GM21717 (cell line): ENCODE measurements around the gene KLHL21.
A peak's percentile ranks its signal among the peaks of the same experiment; 100 is the strongest.

ENCODE experiments used
- ATAC-seq: cut with Tn5 transposase; IDR thresholded peaks from one replicate; pipeline ENCODE4 v1.9.1; 2021; ENCODE audit warnings: mild to moderate bottlenecking, moderate library complexity; ENCODE audit not compliant: unreplicated experiment

KLHL21 gene

GRCh38 chr1:6625584-6626149, 23.0 kb upstream of the KLHL21 start:
- peak; percentile 17 for ATAC-seq

- ATAC-seq = peak; percentile 72
These were observed 22.3 kb upstream of the KLHL21 start, which contains the start of gene THAP3 for GRCh38 chr1:6624710-6625583. Gene THAP3, plus strand, starts transcription at chr1:6624868. Its CDS starts 351 bp downstream, at chr1:6625219.

- ATAC-seq = no peak
These were observed 20.7 kb upstream of the KLHL21 start for GRCh38 chr1:6623269-6623965.

GRCh38 chr1:6622396-6623152, 19.9 kb upstream of the KLHL21 start:
- no peak for ATAC-seq

GRCh38 chr1:6621429-6622391, 19.0 kb upstream of the KLHL21 start:
- ATAC-seq = no peak

GRCh38 chr1:6619045-6619444, 16.4 kb upstream of the KLHL21 start:
- ATAC-seq = no peak

GRCh38 chr1:6614929-6615785, 12.5 kb upstream of the KLHL21 start:
- ATAC-seq = no peak

- ATAC-seq = no peak
These were observed 11.6 kb upstream of the KLHL21 start for GRCh38 chr1:6614019-6614928.

- peak; percentile 87 for ATAC-seq
These were observed 10.8 kb upstream of the KLHL21 start, which contains the start of gene PHF13 for GRCh38 chr1:6613361-6614018. Gene PHF13, plus strand, starts transcription at chr1:6613731. Its CDS starts 336 bp downstream, at chr1:6614067.

- peak; percentile 27 for ATAC-seq
These were observed 10.1 kb upstream of the KLHL21 start for GRCh38 chr1:6612641-6613360.

GRCh38 chr1:6603915-6604558, 1.4 kb upstream of the KLHL21 start:
- no peak for ATAC-seq

- peak; percentile 24 for ATAC-seq
These were observed 707 bp upstream of the KLHL21 start for GRCh38 chr1:6603238-6603914.

GRCh38 chr1:6601923-6602668, 573 bp downstream of the KLHL21 start:
- ATAC-seq = peak; percentile 18

GRCh38 chr1:6601049-6601922, 1.4 kb downstream of the KLHL21 start:
- ATAC-seq = no peak
